Brain microvascular endothelial cell (primary cell): Measurements from ENCODE around the gene ITGA7.
A peak's percentile ranks its signal among the peaks of the same experiment; 100 is the strongest.

ENCODE experiments used
- DNase-seq: peaks from one replicate; pipeline ENCODE4 v3.0.0-alpha.2; 2020
- H3K27ac ChIP-seq: fragments of 250-450 bp; sonication (Bioruptor Pico); 2 replicates; pipeline ENCODE4 v1.5.1; 2020; ENCODE audit warnings: mild to moderate bottlenecking, moderate library complexity
- H3K27me3 ChIP-seq: fragments of 250-450 bp; sonication (Bioruptor Pico); replicated peaks from 2 replicates; pipeline ENCODE4 v1.5.1; 2020; ENCODE audit warnings: mild to moderate bottlenecking
- H3K36me3 ChIP-seq: fragments of 250-450 bp; sonication (Bioruptor Pico); replicated peaks from 2 replicates; pipeline ENCODE4 v1.5.1; 2020; ENCODE audit warnings: mild to moderate bottlenecking
- H3K4me3 ChIP-seq: 2 replicates; pipeline ENCODE4 v1.5.1; 2011; ENCODE audit warnings: low read depth, mild to moderate bottlenecking, control low read depth, low read length, moderate library complexity
- CTCF ChIP-seq: IDR thresholded peaks from 2 replicates; pipeline ENCODE4 v1.5.1; 2011; ENCODE audit warnings: low read depth, mild to moderate bottlenecking, moderate library complexity, low read length, control low read depth, inconsistent platforms; ENCODE audit errors: missing control alignments
- in situ Hi-C: cut with HindIII; loops from 2 replicates; pipeline ENCODE4 v1.10.0; 2017; ENCODE audit warnings: low sequenced_read_pairs, low pct_ligation_motif_present

The ITGA7 gene

GRCh38 chr12:55713721-55714120 is 6.0 kb upstream of the ITGA7 start:
- peaks cover 6% of the 10 kb centered on the region for H3K27me3 ChIP-seq
- in situ Hi-C loops, result no loop called here
- H3K27ac ChIP-seq, result peak overlapping the region; percentile 17
- DNase-seq, result peak; percentile 45
- H3K36me3 ChIP-seq, result no peaks in the 10 kb centered on the region
- H3K4me3 ChIP-seq, result no peak overlapping the region
- no peak for TF ChIP-seq CTCF

- no peak overlapping the region for H3K27ac ChIP-seq
- H3K4me3 ChIP-seq, result no peak overlapping the region
- no peak for TF ChIP-seq CTCF
- no peak for DNase-seq
- in situ Hi-C loops, result no loop called here
- no peaks in the 10 kb centered on the region for H3K36me3 ChIP-seq
- peaks cover 6% of the 10 kb centered on the region for H3K27me3 ChIP-seq
Observed at GRCh38 chr12:55712700-55713415, 5.2 kb upstream of the ITGA7 start.

GRCh38 chr12:55711786-55712553 is 4.3 kb upstream of the ITGA7 start:
- Histone ChIP-seq H3K36me3 (no peaks in the 10 kb centered on the region), H3K4me3 (no peak overlapping the region), H3K27me3 (peaks cover 10% of the 10 kb centered on the region), H3K27ac (no peak overlapping the region)
- TF ChIP-seq CTCF, result no peak
- no peak for DNase-seq
- in situ Hi-C loops, result no loop called here

GRCh38 chr12:55708695-55709233 is 1.1 kb upstream of the ITGA7 start:
- Histone ChIP-seq H3K36me3 (no peaks in the 10 kb centered on the region), H3K27ac (no peak overlapping the region), H3K27me3 (peaks cover 14% of the 10 kb centered on the region), H3K4me3 (no peak overlapping the region)
- in situ Hi-C loops, result no loop called here
- DNase-seq, result no peak
- no peak for TF ChIP-seq CTCF

GRCh38 chr12:55707219-55707671 is 459 bp downstream of the ITGA7 start:
- in situ Hi-C loops, result no loop called here
- no peak overlapping the region for H3K27ac ChIP-seq
- H3K4me3 ChIP-seq, result peak overlapping the region; percentile 51
- no peak for TF ChIP-seq CTCF
- H3K27me3 ChIP-seq, result peaks cover 14% of the 10 kb centered on the region
- DNase-seq, result no peak
- H3K36me3 ChIP-seq, result no peaks in the 10 kb centered on the region
